Chondrocyte (in vitro differentiated cells): ENCODE measurements around the gene E2F1. TPM values are rescaled to one million over a fixed set of nuclear protein-coding genes. Genes with fewer than 3 reads are reported as not detected.

Source experiments
- DNase-seq: peaks from one replicate; pipeline ENCODE4 v3.0.0; 2021; ENCODE audit warnings: mixed read lengths, low spot score
- H3K27ac Mint-ChIP-seq: one replicate; pipeline ENCODE4 v1.8.0; 2021; ENCODE audit warnings: mild to moderate bottlenecking, moderate library complexity, mixed read lengths; ENCODE audit not compliant: unreplicated experiment
- H3K27me3 Mint-ChIP-seq: 2 replicates; pipeline ENCODE4 v1.8.0; 2021; ENCODE audit warnings: low read depth, mixed read lengths
- H3K36me3 Mint-ChIP-seq: 2 replicates; pipeline ENCODE4 v1.8.0; 2021; ENCODE audit warnings: low read depth, mixed read lengths
- H3K4me1 Mint-ChIP-seq: 2 replicates; pipeline ENCODE4 v1.8.0; 2021; ENCODE audit warnings: low read depth, mild to moderate bottlenecking, mixed read lengths
- H3K4me3 Mint-ChIP-seq: one replicate; pipeline ENCODE4 v1.8.0; 2021; ENCODE audit warnings: mild to moderate bottlenecking, moderate library complexity, mixed read lengths; ENCODE audit not compliant: unreplicated experiment
- H3K9me3 Mint-ChIP-seq: 2 replicates; pipeline ENCODE4 v1.8.0; 2021; ENCODE audit warnings: low read depth, mixed read lengths
- total RNA-seq: library from RNA; stranded (reverse); gene quantifications from 3 replicates; pipeline ENCODE4 v1.2.1, GENCODE V29; 2021
- TF ChIP-seq, protein P1 (sequence below): fragments of 200-600 bp; sonication (generic); IDR thresholded peaks from 2 replicates; pipeline ENCODE4 v1.5.0; 2021; ENCODE audit warnings: antibody characterized with exemption, mild to moderate bottlenecking, moderate library complexity

The E2F1 gene
- total RNA-seq, 1 donor from 2014 or later = 7.6 TPM

DNA sequence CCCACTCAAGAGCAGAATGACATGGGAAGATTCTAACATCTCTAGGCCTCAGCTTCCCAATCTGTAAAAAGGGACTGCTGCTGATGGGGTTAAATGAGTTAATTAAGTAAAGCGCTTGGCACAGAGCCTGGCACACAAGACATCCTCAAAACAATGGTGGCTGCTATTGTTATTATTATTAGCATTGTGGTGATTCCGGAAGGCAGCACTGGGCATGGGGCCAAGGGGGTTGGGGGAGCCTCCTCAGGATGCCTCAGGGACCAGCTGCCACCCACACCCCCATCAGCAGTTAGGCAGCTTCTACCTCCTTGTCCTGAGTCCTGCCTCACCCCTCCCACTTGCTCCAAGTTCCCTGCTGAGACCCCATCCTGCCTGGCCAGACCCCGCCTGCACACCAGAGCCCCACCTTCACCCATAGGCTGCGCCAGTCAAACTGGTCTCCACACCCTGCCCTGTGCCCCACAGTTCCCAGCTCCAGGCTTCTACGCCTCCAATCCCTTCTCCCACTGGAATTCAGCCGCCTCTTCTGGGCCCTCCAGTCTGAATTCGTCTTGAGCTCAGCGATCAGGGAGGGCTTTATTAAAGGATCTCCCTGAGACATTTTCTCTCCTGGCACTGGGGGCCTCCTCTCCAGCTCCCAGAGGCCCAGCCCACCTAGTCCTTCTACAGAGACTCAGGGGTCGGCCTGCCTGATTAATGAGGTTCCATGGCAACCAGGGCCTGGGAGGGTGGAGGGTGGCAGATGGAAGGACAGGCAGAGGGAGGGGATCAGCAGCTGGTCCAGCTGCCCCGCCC, 1.5 kb downstream of the E2F1 start:
- H3K9me3 Mint-ChIP-seq = no peaks in the 10 kb centered on the region
- peaks cover 39% of the 10 kb centered on the region for H3K4me1 Mint-ChIP-seq
- H3K36me3 Mint-ChIP-seq = no peaks in the 10 kb centered on the region
- peak overlapping the region; percentile 64 for H3K4me3 Mint-ChIP-seq
- TF ChIP-seq, protein P1, sequence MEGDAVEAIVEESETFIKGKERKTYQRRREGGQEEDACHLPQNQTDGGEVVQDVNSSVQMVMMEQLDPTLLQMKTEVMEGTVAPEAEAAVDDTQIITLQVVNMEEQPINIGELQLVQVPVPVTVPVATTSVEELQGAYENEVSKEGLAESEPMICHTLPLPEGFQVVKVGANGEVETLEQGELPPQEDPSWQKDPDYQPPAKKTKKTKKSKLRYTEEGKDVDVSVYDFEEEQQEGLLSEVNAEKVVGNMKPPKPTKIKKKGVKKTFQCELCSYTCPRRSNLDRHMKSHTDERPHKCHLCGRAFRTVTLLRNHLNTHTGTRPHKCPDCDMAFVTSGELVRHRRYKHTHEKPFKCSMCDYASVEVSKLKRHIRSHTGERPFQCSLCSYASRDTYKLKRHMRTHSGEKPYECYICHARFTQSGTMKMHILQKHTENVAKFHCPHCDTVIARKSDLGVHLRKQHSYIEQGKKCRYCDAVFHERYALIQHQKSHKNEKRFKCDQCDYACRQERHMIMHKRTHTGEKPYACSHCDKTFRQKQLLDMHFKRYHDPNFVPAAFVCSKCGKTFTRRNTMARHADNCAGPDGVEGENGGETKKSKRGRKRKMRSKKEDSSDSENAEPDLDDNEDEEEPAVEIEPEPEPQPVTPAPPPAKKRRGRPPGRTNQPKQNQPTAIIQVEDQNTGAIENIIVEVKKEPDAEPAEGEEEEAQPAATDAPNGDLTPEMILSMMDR = no peak
- no peak overlapping the region for H3K27ac Mint-ChIP-seq
- DNase-seq = no peak
- H3K27me3 Mint-ChIP-seq = no peaks in the 10 kb centered on the region

DNA sequence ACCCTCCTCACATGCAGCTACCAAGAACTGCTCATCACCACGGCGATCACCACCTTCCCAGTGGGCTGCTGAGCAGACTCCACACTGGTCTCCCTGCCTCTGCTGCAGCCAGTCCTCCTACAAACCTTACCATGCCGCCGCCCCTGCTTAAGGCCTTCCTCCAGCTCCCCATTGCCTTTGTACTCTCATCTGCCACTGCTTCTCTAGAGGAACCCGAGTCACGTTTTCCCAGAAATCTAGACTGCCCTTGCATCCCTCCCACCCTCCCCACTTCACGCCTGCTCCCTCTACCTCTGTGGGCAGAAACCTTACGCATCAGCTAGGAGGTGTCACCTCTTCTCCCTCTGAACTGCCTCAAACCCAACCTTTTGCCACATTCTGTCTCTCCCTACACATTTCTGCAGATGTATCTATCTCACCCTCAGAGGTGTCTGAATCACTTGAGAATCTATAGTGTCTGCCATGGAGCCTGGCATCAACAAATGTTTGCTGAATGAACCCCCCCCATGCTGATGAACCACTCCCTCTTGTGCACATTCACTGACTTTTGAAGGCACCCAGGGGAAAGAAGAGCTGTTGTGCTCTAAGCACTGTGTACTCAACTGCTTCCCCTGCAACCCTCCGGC, 4.3 kb downstream of the E2F1 start:
- Mint-ChIP-seq H3K36me3 (no peaks in the 10 kb centered on the region), H3K4me3 (no peak overlapping the region), H3K27me3 (no peaks in the 10 kb centered on the region), H3K4me1 (peaks cover 40% of the 10 kb centered on the region), H3K9me3 (no peaks in the 10 kb centered on the region), H3K27ac (peak overlapping the region; percentile 52)
- TF ChIP-seq, protein P1 = no peak
- no peak for DNase-seq

DNA sequence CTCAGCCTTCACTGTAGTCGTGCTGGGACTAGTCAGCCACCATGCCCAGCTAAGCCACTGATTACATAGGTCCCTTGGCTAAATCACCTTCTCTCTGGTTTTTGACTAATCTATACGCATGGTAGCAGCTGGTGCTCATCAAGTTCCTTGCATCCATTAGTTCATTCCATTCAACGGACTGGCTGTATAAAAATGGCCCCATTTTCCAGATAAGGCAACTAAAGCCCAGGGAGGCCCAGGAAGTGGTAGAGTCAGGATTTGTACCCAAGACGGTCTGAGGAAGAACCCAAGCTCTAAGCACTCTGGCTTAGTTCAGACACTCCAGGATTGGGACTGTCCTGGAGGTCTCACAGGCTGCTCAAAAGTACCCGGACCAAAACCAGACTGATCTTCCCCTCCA, 4.9 kb downstream of the E2F1 start:
- H3K4me1 Mint-ChIP-seq = peaks cover 36% of the 10 kb centered on the region
- H3K4me3 Mint-ChIP-seq = no peak overlapping the region
- no peak for DNase-seq
- no peaks in the 10 kb centered on the region for H3K36me3 Mint-ChIP-seq
- peak overlapping the region; percentile 83 for H3K27ac Mint-ChIP-seq
- TF ChIP-seq, protein P1 = no peak
- no peaks in the 10 kb centered on the region for H3K9me3 Mint-ChIP-seq
- no peaks in the 10 kb centered on the region for H3K27me3 Mint-ChIP-seq

DNA sequence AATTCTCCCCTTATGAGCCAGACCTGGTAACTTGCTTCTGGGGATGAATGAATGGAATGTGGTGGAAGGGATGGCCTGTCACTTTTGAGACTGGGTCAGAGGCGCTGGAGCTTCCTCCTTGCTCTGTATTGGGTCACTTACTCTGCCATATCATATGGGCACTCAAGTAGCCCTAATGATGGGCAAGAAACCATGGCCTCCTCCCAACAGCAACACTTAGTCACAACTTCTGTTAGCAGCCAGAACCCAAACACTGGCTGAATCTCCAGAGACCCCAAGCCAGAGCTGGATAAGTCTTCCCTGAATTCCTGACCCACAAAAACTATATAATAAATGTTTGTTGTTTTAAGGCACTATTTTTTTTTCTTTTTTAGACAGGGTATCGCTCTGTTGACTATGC, 5.5 kb downstream of the E2F1 start:
- peaks cover 40% of the 10 kb centered on the region for H3K4me1 Mint-ChIP-seq
- H3K4me3 Mint-ChIP-seq = no peak overlapping the region
- DNase-seq = no peak
- H3K36me3 Mint-ChIP-seq = no peaks in the 10 kb centered on the region
- TF ChIP-seq, protein P1 = no peak
- H3K9me3 Mint-ChIP-seq = no peaks in the 10 kb centered on the region
- peak overlapping the region; percentile 83 for H3K27ac Mint-ChIP-seq
- H3K27me3 Mint-ChIP-seq = no peaks in the 10 kb centered on the region

DNA sequence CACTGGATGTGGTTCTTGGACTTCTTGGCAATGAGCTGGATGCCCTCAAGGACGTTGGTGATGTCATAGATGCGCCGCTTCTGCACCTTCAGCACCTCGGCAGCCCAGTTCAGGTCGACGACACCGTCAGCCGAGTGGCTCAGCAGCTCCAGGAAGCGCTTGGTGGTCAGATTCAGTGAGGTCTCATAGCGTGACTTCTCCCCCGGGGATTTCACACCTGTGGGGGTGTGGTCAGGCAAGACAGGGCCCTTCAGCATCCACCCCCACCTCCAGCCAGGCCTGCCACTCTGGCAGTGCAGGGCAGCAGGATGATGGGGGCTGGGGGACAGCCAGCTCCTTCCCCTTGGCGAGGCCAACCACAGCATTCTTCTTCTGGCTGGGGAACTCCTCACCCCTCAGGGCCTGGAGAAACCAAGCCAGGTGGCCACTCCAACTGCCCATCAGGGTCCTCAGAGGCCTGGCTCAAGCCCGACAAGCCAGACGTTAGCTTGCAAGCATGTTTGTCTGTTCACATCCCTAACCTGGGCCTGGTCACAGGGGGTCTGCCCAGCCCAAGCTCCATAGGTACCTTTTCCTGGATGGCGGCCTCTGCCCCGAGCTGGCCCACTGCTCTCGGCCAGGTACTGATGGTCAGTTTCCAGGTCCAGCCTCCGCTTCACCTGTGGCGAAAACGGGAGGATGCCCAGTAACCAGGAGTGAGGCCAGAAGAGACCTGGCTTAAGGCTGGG, 6.3 kb downstream of the E2F1 start:
- H3K4me1 Mint-ChIP-seq = peaks cover 40% of the 10 kb centered on the region
- TF ChIP-seq, protein P1 = no peak
- H3K9me3 Mint-ChIP-seq = no peaks in the 10 kb centered on the region
- H3K27ac Mint-ChIP-seq = no peak overlapping the region
- no peaks in the 10 kb centered on the region for H3K27me3 Mint-ChIP-seq
- no peak overlapping the region for H3K4me3 Mint-ChIP-seq
- no peaks in the 10 kb centered on the region for H3K36me3 Mint-ChIP-seq
- DNase-seq = no peak
